CD4-positive, alpha-beta T cell treated with Interleukin-4 for 4 hours (primary cell): ENCODE results near the gene ERCC5.

Source experiments
- DNase-seq: peaks from one replicate; pipeline ENCODE4 v3.0.0-alpha.2; 2020

The ERCC5 gene

GRCh38 chr13:102845630-102846260 is at the start of gene ERCC5:
Gene ERCC5 (plus strand): TSS chr13:102846032. CDS start chr13:102846267, 235 bp downstream.
- DNase-seq = peak; percentile 96

GRCh38 chr13:102798581-102799425 is 47.0 kb upstream of the ERCC5 start, which contains the start of the genes BIVM and POGLUT2:
Gene BIVM (plus strand): TSS chr13:102799119. CDS start chr13:102807268, 8,149 bp downstream.
Gene POGLUT2 (minus strand): TSS chr13:102798976. CDS start chr13:102798670, 306 bp downstream.
- peak; percentile 64 for DNase-seq

DNA sequence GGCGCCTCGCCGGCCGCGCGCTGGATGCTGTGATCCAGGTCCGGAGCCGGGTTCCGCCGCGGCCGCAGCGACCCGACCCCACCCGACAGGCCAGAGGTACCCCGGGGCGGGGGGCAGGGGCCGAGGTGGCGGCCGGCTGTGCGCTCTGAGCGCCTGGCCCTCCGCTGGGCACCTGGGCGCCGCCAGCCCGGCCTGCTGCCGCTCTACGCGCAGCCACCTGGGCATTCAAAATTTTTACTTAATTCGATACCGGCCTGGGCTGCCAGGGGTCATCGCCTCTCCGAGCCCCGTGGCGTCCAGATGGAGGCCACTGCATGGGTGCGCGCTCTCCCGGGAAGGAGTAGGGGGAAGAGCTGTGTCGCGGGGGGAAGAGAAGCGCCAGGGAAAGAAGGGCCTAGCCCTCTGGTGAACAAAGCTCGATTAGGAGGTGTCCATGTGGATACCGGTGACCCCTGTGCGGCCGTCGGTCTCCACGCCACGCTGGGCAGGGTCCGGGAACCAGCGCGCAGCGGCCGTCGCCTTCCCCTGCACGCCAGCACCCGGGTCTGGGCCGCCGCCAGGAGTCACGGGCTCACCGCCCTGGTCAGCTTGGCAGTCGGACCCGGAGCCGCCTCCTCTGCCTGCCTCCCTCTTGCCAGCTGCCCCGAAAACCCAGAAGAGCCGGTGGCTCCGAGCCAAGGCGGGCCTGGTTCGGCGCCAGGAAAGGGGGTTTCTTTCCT is 46.2 kb upstream of the ERCC5 start:
- no peak for DNase-seq

GRCh38 chr13:102800145-102801041 is 45.4 kb upstream of the ERCC5 start:
- peak; percentile 79 for DNase-seq

DNA sequence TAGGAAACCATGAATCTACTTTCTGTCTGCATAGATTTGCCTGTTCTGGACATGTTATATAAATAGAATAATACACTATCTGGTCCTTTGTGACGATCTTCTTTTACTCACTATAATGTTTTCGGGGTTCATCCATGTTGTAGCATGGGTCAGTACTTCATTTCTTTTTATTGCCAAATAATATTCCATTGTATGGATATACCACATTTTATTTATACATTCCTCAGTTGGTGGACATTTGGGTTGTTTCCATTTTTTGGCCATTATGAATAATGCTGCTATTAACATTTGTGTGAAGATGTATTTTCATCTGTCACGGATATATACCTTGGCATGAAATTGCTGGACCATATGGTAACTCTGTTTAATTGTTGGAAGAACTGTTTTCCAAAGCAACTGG is 40.2 kb upstream of the ERCC5 start:
- no peak for DNase-seq

DNA sequence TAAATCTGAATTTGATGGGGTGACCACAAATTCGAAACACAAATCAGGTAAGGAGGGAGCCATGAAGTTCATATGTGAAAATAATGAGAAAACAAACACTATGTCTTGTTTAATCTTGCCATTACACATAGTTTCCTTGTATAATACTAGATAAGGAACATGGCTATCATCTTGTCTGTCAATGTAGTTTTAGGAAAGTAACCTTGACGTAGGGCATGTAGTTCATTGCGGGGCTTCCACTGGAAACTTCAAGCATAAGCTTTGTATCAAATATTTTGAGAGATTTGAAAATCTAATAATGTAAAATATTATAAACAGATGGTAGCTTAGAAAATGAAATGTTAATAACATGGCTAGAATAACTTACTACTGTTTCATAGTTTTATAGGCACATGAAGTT is 38.1 kb upstream of the ERCC5 start:
- no peak for DNase-seq

DNA sequence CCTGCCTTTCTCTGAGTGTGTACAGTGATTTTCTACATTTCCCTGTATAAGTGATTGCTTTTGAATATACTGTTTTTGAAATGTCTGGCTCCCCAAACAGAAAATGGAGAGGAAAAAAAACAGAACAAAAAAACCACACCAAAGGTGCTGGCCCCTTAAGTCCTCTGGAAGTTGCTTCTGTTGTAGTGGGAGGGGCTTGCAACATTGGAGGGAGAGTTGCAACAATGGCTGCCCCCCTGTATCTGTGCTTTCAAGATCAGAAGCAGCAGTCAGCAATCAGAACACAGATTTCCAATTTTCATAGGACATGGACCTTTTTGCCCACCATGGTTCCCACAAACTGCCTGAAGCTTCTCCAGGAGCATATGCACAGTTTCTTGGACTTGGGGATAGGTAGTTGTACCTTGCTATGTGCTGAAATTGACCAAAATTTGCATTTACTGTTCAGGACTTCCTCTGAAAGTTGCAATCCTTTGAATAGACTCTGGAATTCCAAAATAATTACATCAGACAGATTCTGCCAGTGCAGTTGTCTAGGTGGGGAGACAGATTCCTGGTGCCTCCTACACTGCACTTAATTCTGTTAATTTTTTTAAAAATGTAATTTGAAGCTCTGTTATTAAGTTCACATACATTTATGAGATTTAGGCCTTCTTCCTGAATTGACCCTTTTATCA is 33.1 kb upstream of the ERCC5 start:
- no peak for DNase-seq

- no peak for DNase-seq
These were observed 31.7 kb upstream of the ERCC5 start for GRCh38 chr13:102814025-102814607.

DNA sequence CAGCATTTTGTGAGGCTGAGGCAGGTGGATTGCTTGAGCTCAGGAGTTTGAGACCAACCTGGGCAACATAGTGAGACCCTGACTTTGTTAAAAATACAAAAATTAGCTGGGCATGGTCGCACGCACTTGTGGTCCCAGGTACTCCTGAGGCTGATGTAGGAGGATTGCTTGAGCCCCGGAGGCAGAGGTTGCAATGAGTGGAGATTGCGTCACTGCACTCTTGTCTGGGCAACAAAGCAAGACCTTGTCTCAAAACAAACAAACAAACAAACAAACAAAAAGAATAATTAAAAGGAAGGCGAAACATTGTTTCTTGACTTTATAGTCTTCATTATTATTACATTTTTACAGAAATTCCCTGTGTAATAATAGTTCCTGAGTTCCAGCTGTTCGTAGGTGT is 31.0 kb upstream of the ERCC5 start:
- no peak for DNase-seq

DNA sequence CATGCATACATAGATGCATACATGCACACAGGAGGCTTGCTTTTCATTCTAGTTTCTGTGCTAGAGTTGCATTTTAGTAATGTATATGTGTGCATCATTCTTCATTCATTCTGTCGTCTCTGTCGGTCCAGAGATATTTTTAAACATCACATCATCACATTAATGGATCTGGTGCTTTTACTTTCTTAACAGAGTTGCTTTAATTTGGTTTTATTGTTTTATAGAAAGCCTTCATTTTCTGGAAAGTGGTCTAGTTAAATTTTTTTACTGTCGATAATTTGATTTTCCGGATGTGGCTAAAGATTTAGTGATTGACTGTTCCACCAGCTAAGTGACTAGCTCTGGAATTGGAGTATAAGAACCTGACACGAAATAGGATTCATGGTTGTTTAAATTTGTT is 30.0 kb upstream of the ERCC5 start:
- no peak for DNase-seq

DNA sequence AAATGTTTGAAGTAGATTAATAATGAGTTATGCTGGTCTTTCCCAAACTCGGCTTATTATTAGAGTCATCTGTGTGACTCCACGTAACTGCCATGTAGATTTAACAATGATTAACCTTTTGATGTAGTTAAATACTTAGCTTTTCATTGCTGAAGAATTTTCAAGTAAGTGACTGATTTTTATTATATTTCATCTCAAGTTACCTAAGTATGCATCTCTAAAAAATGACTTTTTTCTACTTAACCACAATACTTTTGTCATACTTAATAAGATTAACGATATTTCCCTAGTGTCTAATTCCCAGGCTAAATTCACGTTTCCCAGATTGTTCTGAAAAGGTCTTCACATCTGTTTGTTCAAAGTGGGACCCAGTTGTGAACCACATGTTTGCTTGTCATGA is 29.1 kb upstream of the ERCC5 start:
- no peak for DNase-seq

- no peak for DNase-seq
These were observed 28.6 kb upstream of the ERCC5 start for GRCh38 chr13:102817241-102817640.

- no peak for DNase-seq
These were observed 27.9 kb upstream of the ERCC5 start for GRCh38 chr13:102817907-102818306.

DNA sequence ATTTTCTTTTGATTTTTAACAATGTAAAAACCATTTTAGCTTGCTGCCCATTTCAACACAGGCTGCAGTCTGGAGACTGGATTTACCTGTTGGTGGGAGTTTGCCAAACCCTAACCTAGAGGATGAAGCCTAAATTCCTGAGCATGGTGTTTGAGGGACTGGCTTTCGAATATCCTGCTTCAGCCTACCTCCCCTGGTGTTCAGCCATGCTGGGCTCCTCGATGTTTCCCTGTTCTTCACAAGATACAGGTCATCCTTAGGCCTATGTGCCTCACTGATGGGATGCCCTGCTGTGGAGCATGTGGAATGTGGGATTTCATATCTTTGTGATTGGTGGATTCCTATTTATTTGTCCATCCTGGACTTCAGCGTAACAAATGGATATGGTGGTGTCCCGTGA is 20.4 kb upstream of the ERCC5 start:
- no peak for DNase-seq

DNA sequence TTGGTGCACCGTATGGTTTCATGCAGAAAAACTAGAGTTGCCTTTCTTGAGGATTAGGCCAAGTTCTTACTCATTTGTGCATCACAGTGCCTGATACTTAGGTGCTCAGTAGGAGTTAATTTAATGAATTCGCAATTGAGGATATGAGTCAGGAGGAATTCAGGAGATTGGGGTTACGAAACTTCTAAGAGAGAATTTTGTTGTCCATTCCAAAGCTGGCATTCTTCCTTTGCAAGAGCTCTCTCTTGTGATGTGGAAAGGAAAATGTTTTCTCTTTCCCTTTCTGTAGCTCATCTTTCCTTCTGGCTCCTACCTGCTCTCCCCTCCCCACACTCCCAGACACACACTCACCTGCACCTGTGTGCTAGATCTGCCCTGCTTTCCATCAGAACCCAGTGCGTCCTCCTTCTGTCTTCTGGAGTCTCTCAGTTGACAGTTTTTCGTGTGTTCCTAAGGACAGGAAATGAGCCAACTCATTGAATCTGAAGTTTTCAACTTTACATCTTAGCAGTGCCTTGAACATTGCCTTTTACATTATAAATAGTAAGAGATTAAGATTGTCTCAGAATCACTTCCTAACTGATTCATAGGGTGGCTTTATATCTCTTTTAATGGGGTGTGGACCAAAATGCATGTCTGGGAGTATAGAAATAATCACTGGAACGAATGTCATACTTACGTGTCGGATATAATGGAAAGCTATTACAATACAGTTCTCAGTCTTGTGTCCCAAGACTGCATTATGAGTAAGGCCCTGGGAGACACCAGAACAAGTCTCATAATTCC is 19.7 kb upstream of the ERCC5 start:
- DNase-seq = no peak

DNA sequence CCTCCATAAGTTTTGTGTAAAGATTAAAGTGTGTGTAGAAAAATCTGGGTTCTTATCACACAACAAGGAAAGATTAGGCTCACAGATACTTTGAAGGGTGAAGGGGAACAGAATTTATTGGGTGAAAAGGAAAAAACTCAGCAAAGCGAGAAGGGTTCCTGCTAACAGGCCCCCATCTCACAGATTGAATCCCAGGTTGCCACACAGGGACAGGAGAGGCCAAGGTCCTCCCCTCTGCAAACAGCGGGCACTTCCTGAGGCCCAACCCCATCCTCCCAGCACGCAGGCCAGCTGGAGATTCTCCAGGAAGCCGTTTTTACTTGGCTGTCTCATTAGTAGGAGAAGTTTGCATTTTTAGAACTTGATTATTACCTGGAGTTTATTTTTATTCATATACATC is 15.2 kb upstream of the ERCC5 start:
- no peak for DNase-seq

DNA sequence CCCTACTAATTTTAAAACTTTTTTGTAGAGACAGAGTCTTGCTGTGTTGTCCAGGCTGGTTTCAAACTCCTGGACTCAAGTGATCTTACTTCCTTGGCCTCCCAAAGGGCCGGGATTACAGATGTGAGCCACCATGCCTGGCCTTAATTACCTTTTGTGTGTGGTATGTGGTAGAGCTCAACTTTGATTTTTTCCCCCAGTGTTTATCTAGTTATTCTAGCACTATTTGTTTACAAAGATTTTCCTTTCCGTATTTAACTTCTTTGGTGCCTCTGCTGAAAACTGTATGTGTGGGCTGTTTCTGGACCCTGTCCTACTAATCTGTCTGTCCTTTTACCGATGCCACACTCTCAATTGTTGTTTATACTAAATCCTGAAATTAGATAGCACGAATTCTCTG is 9.4 kb upstream of the ERCC5 start:
- no peak for DNase-seq

GRCh38 chr13:102838273-102838672 is 7.6 kb upstream of the ERCC5 start:
- no peak for DNase-seq

GRCh38 chr13:102838982-102839381 is 6.8 kb upstream of the ERCC5 start:
- DNase-seq = no peak

DNA sequence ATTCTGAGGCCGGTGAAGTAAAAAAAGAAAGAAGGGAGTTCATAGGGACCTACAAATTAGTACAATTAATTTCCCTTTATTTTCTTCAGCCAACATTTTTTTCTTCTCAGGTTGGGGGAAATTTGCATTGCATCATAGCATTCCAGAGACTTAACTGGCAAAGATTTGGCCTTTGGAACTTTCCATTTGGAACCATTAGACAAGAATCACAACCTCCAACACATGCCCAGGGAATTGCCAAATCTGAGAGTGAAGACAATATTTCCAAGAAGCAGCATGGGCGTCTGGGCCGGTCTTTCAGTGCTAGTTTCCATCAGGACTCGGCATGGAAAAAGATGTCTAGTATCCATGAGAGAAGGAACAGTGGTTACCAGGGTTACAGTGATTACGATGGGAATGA is 6.4 kb upstream of the ERCC5 start:
- DNase-seq = no peak

DNA sequence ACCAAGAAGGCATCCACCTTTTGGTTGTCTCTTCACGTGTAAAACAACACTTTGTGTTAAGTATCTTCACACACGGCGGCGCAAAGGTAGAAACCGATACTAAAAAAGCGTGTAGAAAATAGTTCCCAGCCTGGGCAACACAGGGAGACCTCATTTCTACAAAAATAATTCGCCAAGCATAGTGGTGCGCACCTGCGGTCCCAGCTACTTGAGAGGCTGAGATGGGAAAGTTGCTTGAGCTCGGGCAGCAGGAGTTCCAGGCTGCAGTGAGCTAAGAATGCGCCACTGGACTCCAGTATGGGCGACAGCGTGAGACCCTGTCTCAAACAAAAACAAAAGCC is 573 bp upstream of the ERCC5 start:
- no peak for DNase-seq
